HG02970 (cell line): ENCODE data around the gene MARF1.
"Not testable (repeated sequence)": the region's sequence is repeated elsewhere in the genome, so short reads cannot be mapped to it uniquely, and the experiment has no call there.

Experiments
- ATAC-seq: cut with Tn5 transposase; IDR thresholded peaks from one replicate; pipeline ENCODE4 v1.9.1; 2021; ENCODE audit warnings: mild to moderate bottlenecking, moderate library complexity, moderate number of reproducible peaks; ENCODE audit not compliant: unreplicated experiment, low FRiP score

The MARF1 gene

DNA sequence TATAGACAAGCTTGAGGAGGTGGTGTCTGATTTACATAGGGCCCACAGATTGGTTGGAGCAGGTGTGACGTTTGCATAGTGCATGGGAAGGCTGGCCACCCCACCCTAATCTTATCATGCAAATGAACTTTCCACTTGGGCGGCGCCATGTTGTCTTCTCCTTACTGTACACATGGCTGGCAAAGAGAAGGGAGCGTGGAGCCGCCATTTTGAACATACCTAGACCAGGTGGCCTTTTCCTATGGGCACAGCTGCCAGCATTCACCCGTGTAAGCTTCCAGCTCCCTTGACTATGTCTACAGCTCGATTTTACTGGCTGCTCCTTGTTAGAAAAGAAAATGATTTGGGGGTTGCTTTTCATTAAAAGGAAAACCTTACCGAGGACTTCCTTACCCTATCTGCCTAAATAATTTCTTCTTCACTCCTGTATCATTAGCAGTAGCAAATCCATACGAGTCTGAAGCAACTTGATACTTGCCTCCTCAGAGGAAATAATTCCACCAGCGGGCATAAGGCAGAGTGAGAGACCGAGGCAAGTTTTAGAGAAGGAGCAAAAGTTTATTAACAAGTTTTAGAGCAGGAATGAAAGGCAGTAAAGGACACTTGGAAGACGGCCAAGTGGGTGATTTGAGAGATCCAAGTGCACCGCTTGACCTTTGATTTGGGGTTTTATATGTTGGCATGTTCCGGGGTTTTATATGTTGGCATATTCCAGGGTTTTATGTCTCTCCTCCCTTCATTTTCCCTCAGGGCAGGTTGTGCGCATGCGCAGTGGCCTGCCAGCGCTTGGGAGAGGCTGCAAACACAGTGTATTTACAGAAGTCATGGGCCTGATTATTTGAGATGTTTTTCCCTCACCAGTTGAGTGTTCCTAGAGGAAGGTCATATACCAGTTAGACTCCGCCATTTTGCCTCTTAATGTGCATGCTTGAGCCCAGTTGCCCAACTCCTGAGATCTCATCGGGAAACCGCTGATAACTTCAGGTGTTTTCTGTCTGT is 65.7 kb downstream of the MARF1 start:
- ATAC-seq = no peak

DNA sequence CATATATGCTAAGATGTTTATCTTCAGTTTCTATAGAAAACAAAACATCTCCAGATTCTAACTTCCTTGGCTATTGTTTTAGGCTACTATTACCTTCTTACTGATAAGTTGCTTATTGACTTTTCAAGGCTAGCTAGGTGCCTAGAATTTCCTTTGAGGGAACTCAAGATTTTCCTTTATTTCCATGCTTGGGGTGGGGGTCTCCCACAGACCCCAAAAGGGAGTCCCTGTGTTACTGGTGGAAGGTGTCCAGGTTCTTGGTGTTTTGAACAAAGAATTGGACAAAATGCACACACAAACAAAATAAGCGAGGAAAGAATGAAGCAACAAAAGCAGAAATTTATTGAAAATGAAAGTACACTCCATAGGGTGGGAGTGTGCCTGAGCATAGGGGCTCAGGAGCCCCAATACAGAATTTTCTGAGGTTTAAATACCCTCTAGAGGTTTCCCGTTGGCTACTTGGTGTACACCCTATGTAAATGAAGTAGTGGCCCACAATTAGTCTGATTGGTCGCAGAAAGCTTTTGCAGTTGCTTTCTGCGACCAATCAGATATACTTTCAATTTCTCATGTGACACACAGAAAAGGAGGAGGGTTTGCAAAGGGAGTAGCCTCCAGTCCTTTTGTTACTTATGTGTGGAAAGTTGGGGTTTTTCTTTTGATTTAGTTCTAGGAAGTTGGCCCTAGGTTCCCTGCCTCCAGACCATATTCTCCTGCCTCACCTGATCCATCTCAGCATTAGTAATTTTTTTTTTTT is 67.5 kb downstream of the MARF1 start:
- no peak for ATAC-seq

DNA sequence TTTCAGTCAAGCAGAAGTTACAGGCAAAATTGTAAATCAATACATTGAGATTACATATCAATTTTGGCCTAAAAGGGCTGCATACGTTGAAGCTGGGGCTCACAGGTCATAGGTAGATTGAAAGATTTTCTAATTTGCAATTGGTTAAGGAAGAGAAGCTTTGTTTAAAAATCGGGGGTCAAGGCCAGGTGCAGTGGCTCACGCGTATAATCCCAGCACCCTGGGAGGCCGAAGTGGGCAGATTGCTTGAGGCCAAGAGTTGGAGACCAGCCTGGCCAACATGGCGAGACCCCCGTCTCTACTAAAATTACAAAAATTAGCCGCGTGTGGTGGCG is 68.4 kb downstream of the MARF1 start:
- ATAC-seq = no peak

DNA sequence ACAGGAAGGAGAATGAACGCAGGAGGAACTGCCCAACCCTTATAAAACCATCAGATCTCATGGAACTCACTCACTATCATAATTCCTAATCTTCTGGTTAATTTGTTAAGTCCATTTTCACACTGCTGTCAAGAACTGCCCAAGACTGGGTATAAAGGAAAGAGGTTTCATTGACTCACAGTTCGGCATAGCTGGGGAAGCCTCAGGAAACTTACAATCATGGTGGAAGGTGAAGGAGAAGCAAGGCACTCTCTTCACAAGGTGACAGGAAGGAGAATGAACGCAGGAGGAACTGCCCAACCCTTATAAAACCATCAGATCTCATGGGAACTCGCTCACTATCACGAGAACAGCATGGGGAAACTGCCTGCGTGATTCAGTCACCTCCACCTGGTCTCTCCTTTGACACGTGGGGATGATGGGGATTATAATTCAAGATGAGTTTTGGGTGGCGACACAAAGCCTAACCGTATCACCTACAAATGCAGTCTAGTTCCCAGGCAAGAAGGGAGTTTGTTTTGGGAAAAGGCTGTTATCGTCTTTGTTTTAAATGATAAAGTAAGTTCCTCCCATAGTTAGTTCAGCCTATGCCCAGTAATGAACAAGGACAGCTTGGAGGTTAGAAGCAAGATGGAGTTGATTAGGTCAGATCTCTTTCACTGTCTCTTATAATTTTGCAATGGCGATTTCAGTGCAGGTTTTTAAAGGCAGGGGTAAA is 68.9 kb downstream of the MARF1 start:
- not testable (repeated sequence) for ATAC-seq

DNA sequence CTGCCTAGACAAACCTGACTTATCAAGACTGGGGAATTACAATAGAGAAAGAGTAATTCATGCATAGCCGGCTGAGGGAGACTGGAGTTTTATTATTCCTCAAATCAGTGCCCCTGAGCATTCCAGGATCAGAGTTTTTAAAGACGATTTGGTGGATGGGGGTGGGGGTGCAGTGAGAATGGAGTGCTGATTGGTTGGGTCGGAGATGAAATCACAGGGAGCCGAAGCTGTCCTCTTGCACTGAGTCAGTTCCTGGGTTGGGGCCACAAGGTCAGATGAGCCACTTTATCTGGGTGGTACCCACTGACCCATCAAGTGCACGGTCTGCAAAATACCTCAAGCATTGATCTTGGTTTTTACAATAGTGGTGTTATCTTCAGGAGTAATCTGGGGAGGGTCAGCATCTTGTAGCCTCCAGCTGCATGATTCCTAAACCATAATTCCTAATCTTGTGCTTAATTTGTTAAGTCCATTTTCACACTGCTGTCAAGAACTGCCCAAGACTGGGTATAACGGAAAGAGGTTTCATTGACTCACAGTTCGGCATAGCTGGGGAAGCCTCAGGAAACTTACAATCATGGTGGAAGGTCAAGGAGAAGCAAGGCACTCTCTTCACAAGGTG is 69.6 kb downstream of the MARF1 start:
- no peak for ATAC-seq

DNA sequence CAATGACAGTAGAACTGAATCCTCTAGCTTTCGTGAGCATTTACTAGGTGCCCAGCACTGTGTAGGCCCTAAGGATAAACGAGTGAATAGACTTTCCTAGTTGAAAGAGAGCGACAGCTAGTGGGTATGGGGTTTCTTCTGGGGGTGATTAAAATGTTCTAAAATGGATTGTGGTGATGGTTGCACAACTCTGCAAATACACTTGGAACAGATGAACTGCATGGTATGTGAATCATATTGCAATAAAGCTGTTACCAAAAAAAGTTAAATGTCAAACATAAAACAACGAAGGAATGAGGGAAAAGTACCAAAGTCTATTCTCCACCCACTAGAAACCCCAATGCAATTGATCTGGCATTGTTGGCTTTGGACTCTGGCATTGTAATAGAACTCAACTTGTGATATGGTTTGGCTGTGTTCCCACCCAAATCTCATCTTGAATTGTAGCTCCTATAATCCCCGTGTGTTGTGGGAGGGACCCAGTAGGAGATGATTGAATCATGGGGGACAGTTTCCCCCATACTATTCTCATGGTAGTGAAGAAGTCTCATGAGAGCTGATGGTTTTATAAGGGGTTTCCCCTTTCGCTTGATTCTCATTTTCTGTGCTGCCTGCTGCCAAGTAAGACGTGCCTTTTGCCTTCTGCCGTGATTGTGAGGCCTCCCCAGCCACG is 70.5 kb downstream of the MARF1 start:
- no peak for ATAC-seq

DNA sequence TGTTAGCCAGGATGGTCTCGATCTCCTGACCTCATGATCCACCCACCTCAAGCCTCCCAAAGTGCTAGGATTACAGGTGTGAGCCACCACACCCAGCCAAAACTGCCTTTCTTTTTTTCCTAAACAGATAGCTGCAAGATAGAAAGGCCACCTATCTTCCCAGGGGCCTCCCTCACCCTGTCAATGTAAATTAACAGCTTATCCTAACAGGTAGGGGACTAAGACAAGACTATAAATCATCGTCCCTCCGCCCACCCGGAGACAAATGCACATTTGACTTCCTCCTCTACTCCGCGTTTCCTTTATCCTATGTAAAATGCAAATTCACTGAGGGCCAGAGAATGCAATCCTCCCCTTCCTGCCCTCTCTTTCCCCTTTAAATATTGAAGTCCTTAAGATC is 71.4 kb downstream of the MARF1 start:
- ATAC-seq = no peak

DNA sequence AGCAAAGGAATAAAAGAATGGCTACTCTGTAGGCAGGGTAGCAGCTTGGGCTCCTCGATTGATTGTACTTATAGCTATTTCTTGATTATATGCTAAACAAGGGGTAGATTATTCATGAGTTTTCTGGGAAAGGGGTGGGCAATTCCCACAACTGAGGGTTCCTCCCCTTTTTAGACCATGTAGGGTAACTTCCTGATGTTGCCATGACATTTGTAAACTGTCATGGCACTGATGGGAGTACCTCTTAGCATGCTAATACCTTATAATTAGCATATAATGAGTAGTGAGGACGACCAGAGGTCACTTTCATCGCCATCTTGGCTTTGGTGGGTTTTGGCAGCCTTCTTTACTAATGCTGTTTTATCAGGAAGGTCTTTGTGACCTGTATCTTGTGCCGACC is 72.3 kb downstream of the MARF1 start:
- ATAC-seq = not testable (repeated sequence)

DNA sequence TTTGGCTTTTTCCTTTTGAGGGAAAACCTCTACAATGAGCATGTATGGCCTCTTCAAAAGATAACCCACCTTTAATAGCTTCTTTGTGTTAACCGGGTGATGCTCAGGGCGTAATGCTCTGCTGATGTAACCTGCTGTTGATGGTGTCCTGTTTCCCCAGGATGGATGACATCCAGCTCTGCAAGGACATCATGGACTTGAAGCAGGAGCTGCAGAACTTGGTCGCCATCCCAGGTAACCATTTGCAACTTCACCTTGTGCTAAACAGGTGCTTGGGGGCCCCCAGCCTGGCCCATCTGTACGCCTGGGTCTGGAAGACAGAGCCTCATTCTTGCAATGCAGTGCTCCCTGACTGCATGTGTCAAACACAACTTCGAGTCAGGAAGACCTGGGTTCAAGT is 75.1 kb downstream of the MARF1 start:
- no peak for ATAC-seq

DNA sequence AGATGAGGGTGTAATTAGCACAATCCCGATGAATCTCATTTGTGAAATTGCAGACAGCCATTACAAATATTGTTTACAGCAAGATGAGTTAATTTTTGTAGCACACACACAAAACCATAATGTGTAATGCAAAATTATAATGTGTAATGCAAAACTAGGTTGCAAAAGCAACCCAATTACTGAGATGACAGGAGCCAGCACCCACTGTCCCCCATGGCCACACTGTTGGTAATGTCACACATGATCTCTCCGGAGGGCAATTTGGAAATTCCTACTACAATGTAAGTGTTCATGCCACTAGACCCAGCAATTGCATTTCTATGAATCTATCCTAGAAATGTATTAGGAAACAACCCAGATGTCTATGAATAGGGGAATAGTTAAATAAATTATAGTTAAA is 76.9 kb downstream of the MARF1 start:
- ATAC-seq = no peak

DNA sequence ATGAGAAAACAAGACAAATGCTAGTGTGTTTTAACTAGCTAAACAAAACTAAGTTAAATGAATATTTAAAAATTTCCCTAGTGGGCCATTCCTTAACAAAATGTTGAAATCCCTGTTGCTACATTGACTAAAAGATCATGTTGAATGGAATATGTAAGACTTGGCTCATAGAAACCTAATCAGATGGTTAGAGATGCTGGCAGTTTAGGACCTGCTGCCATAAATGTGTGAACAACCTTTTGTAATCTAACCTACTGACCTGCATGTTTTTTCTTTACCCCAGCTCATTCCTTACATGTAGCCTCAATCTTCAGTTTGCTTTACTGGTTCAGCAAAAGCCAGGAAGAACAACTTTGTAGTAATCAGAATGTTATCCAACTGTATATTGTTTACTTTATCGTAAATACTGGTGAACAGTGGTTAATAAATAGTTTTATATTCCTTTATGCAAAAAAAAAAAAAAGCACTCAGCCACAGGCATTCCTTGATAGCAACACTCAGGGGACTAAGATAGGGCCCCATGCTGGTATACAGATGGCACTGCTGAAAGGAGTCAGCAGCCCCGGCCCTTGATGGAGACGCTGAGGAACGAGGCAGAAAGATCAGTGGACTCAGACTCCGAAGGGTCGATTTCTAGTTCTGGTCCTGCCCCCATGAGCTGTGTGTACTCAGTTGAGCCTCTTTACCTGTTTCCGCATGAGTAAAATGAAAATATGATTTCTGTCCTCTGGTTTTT is 78.2 kb downstream of the MARF1 start:
- ATAC-seq = no peak

DNA sequence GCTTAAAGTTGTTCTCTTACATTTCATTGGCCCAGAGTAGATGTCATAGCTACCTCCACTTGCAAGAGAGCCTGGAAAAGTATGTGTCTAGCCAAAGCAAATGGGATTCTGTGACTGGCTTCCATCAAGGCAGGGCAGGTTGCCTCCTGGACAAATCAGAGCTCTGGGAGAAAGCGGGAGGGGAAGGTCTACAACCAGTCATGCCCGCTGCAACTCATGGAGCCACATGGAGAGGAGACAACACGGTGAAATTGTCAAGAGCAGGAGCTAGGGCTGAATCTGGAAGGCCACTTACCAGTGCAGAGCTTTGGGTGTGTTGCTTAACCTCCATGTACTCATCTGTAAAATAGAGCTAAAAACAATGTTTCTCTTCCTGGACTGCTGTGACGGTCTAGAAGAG is 83.8 kb downstream of the MARF1 start:
- ATAC-seq = no peak

DNA sequence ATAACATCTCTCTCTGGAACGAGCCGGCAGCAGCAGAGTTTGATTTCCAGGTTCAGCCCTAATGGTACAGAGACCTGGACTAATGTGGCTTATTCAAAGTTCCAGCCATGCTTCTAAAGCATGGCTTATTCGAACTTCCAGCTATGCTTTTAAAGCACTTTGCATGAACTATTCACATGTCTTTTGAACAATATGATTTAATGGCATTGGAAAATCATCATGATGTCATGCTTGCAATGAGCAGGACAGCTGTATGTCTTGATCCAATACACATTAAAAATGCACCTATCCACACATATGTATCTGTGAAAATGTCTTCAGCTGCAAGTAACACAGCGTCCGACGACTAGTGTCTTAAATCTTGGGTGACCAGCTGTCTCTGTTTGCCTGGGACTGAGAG is 85.7 kb downstream of the MARF1 start:
- no peak for ATAC-seq

DNA sequence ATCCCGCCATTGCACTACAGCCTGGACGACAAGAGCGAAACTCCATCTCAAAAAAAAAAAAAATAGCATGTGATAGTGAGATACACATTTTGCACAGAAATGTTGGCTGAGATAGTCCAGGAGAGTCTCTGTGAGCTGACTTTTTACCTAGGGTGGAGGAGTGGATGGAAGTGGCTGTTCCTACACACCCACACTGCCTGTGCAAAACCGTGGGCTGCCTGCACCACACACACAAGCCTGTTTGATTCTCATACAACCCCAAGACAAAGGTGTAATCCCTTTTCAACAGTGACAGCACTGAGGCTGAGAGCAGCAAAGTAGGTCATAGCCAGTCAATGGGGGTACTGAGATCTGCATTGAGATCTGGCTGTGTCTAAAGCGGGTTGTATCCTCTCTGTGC is 86.8 kb downstream of the MARF1 start:
- no peak for ATAC-seq

DNA sequence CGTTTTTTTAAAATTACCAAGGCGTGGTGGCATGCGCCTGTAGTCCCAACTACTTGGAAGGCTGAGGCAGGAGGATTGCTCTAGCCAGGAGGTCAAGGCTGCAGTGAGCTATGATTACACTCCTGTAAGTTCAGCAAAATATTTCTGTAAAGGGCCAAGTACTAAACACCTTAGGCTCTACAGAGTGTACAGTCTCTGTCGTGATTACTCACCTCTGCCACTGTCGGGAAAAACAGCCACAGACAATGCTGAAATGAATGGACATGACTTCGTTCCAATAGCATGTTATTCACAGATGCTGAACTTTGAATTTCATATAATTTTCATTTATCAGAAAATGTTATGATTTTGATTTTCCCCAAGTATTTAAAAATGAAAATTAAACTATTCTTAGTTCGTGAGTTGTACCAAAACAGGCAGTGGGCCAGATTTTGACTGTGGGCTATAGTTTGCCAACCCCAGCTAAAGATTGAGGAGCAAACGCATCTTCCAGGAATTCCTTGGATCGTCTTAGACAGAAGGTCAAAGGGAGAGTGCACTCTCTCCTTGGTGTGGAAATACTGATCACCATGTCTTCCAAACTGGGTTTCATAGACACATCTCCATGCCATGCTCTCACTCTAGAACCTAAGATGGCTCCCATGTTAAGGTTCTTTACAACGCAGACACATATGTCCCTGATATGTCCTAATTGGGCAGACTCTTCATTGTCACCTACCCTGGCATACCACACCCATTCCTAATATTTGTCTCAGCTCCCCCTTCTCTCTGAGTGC is 89.5 kb downstream of the MARF1 start:
- ATAC-seq = no peak

DNA sequence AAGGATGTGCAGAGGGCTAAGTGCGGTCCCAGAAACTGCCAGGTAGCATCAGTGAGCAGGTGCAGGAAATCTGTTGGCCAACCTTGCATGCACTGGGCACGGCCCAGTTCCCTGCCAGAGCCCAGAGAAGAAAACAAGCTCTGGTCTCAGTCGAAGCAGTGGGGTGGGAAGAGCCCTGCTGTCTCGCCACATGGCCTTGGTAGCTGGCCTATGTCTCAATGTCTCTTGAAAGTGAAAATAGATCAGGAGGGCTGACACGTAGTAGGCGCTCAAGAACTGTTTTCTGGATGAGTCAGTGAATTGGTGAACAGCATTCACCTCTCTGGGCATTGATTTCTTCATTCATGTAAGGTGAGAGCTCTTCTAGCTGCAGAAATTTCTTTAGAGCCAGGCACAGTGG is 90.4 kb downstream of the MARF1 start:
- ATAC-seq = no peak

DNA sequence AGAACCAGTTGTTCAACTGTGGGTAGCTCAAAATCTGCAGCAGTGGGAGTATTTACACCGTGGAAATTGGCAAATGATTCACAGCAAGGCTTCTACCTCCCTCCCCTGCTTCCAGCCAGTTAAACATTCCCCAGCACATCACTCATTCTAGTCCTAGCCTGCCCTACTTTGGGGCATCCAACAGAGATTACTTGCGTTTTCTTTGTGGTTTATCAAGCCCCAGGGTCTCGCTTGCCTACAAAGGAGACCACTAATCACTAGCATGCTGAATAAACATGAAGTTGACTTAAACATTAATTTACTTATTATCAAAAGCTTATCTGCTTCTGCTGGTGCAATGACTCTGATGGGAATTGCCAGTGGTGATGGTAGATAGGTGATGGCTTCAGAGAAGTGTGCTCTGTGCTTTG is 94.5 kb downstream of the MARF1 start:
- ATAC-seq = no peak

DNA sequence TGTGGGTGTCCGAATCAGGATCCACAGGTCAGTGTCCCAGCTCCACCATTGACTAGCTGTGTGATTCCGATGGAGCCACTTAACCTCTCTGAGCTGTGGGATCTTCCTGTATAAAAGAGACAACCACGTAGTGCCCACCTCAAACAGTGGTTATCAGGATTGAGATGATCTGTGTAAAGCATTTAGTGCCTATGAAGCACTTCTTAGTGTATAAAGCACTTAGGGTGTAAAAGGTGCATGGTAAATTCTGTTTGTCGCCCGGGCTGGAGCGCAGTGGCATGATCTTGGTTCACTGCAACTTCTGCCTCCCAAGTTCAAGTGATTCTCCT is 95.2 kb downstream of the MARF1 start:
- no peak for ATAC-seq
